GM19043 (cell line): Measurements from ENCODE around the gene WWOX.

Source experiments
- ATAC-seq: cut with Tn5 transposase; IDR thresholded peaks from one replicate; pipeline ENCODE4 v1.9.1; 2021; ENCODE audit warnings: low read depth; ENCODE audit not compliant: unreplicated experiment

WWOX gene

GRCh38 chr16:78895681-78896080, 796.2 kb downstream of the WWOX start:
- no peak for ATAC-seq

DNA sequence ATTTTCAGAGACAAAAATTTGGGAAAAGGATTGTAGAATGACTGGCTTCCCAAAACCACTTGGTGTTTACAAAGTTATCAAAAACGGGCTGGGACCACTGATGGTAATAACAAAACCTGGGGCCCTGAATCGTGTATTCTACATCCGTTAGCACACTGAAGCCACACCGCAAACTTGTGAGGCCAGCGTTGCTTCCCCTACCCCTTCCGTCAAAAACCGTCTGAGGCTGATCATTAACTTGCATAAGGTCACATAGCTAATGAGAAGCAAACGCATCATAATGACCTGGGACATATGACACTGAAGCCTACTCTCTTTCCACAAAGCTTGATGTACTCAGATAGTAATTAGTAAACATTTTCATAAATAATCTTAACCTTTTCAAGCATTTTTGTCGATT, 796.8 kb downstream of the WWOX start:
- ATAC-seq = no peak

DNA sequence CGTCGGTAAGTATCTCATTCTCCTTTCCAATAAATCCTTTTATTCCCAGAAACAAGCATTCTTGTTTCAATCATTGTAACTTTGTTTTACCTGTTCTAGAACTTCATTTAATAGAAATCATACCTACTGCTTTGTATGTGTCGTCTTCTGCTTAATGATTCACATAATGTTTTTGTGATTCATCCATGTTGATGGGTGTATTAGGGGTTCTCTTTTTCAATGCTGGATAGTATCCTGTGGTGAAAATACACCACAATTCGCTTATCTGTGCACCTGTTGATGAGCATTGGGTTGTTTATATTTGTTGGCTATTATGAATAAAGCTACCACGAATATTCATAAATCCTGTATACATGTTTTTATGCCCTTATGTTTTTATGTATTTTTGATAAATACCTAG, 797.8 kb downstream of the WWOX start:
- no peak for ATAC-seq

DNA sequence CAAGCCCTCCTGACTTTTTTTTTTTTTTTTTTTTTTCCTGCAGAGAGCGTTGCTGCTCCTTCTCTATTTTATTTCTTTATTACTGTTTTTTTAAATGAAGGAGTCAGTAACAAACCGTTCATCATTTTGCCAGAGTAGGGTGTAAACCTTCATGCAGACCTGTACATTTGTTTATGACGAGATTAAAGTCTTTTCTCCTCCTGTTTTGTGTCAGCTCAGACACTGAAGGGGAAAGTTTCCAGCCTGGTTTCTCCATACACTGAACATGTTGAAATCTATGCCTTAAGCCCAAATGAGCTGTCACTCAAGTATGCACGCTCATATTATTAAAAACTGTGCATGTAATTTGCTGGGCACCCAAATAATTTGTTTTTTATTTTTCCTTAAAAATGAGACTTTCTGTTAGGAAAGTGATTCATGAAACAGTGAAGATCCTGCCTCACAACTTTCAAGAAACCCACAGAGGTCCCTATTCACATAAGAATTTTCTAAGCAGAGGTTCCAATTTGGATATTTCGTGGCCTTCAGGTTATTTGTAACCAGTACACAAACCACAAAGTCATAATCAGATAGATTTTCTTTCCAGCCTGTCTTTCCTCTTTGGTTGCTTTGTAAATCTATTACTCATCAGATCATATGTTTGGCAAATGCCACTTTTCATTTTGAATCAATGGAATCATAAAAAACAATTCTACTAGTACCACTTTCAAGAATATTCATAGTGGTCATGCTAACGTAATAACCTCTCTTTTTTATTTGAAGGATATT, 800.8 kb downstream of the WWOX start:
- no peak for ATAC-seq

- no peak for ATAC-seq
Observed at GRCh38 chr16:78900966-78901365, 801.5 kb downstream of the WWOX start.

GRCh38 chr16:78902321-78902720, 802.9 kb downstream of the WWOX start:
- ATAC-seq = no peak

GRCh38 chr16:78903237-78903636, 803.8 kb downstream of the WWOX start:
- no peak for ATAC-seq

DNA sequence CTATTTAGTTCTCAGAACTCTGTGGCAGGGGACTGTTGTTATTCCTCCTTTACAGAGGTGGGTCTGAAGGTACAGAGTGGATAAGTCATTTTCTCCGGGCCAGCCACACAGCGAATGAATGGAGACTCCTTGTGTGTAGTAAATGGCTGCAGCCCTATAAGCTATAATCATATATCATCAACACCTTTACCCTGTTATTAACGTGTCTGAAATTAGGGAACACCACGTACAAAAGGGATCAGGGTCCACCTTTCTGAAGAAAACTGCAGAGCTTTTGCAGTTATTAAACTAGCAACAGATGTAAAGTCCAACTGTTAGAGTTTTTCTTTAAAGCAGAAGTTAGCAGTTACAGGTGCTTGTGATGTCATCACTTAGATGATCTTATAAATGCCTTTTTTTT, 804.4 kb downstream of the WWOX start:
- ATAC-seq = no peak

GRCh38 chr16:78906135-78906534, 806.7 kb downstream of the WWOX start:
- ATAC-seq = no peak

- ATAC-seq = no peak
Observed at GRCh38 chr16:78909226-78909625, 809.8 kb downstream of the WWOX start.

- ATAC-seq = no peak
Observed at GRCh38 chr16:78915811-78916345, 816.4 kb downstream of the WWOX start.

GRCh38 chr16:78916928-78917545, 817.6 kb downstream of the WWOX start:
- no peak for ATAC-seq

DNA sequence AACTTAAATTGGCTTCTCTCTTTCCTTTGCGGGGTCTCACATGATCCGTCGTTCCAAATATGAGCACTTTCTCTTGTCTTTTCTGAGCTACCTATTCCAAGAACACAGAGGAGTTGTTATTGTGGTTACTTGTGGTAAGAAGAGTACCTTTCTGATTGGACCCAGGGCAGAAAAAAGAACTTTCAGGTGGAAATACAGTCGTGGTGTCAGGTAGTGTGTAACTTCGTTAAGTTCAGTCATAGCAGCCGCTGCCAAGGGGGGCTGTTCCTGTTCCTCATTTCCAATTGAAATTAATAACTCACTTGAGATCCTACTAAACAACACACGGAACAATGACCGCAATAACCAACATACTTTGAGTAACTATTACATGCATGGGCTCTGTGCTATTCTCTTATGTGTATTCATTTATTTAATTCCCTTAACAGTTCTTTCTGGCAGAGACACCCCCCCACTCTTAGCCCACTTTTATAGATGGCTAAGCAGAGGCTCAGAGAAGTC, 819.4 kb downstream of the WWOX start:
- ATAC-seq = no peak

- ATAC-seq = no peak
Observed at GRCh38 chr16:78919852-78920251, 820.4 kb downstream of the WWOX start.

DNA sequence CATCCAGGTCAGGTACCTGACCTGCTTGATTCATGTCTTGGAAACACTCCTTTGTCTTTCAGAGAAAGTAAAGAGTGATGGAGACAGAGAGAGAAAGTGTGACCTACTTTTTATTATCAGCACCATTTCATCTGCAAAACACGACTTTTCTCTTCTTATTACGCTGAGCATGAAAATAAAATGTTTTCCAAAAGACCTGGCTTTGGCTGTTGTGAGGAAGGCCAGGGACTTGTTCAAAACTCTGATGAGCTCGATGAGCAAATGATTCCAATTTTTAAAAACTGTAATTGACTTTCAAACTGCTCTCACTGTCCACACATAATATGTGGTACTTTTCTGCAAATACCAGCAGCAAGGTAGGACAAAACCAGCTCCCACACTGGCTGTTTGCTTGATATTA, 821.2 kb downstream of the WWOX start:
- ATAC-seq = no peak

- ATAC-seq = no peak
Observed at GRCh38 chr16:78925083-78925767, 825.8 kb downstream of the WWOX start.

GRCh38 chr16:78926723-78927210, 827.3 kb downstream of the WWOX start:
- ATAC-seq = no peak

- ATAC-seq = no peak
Observed at GRCh38 chr16:78927766-78928165, 828.3 kb downstream of the WWOX start.

GRCh38 chr16:78929841-78930240, 830.4 kb downstream of the WWOX start:
- no peak for ATAC-seq

DNA sequence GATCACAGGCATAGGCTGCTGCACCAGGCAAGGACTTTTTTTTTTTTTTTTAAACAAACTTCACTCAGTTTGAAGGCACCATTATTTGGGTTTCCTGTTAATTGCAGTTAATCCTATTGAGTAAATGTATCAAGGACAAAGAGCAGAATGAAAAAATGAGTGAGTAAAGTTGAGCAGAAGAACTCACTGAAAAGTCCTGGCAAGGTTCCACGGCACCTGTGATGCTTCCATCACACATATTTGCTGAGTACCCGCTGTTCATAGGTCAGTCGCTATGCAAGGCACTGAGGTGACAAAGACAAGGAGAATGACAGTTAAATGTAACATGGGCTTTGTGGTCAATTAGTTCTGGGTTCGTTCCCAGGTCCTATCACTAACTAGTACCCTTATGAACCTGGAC, 831.1 kb downstream of the WWOX start:
- no peak for ATAC-seq

GRCh38 chr16:78931267-78931666, 831.8 kb downstream of the WWOX start:
- ATAC-seq = no peak
